DMS153 treated with DMSO at 0.1 percent for 48 hours (cell line): ENCODE results near the gene MYBPH.

Source experiments
- DNase-seq: peaks from one replicate; lab custom pipeline; 2025; ENCODE audit not compliant: unreplicated experiment; lab: John Stamatoyannopoulos, UW

MYBPH gene

GRCh38 chr1:203167026-203167912 is 8.4 kb downstream of the MYBPH start:
- DNase-seq, result no peak

- peak; percentile 21 for DNase-seq
Observed at GRCh38 chr1:203166192-203166940, 9.3 kb downstream of the MYBPH start.

GRCh38 chr1:203165800-203166161 is 9.8 kb downstream of the MYBPH start:
- no peak for DNase-seq

GRCh38 chr1:203165101-203165799 is 10.4 kb downstream of the MYBPH start:
- DNase-seq, result no peak

- DNase-seq, result no peak
Observed at GRCh38 chr1:203163891-203164635, 11.6 kb downstream of the MYBPH start.

GRCh38 chr1:203162403-203162802 is 13.2 kb downstream of the MYBPH start:
- no peak for DNase-seq

- no peak for DNase-seq
Observed at GRCh38 chr1:203161703-203162102, 13.9 kb downstream of the MYBPH start.

GRCh38 chr1:203161175-203161574 is 14.5 kb downstream of the MYBPH start:
- DNase-seq, result no peak

- DNase-seq, result no peak
Observed at GRCh38 chr1:203159844-203160243, 15.8 kb downstream of the MYBPH start.

GRCh38 chr1:203158960-203159665 is 16.5 kb downstream of the MYBPH start:
- no peak for DNase-seq

GRCh38 chr1:203158423-203158822 is 17.2 kb downstream of the MYBPH start:
- no peak for DNase-seq

GRCh38 chr1:203156280-203156679 is 19.3 kb downstream of the MYBPH start:
- DNase-seq, result no peak

GRCh38 chr1:203153989-203154821 is 21.4 kb downstream of the MYBPH start:
- DNase-seq, result no peak

- DNase-seq, result no peak
Observed at GRCh38 chr1:203153051-203153988, 22.3 kb downstream of the MYBPH start.

GRCh38 chr1:203152158-203153034 is 23.2 kb downstream of the MYBPH start:
- no peak for DNase-seq

- DNase-seq, result no peak
Observed at GRCh38 chr1:203151362-203152157, 24.1 kb downstream of the MYBPH start.
